ENCODE data around the gene NEAT1.

DNA sequence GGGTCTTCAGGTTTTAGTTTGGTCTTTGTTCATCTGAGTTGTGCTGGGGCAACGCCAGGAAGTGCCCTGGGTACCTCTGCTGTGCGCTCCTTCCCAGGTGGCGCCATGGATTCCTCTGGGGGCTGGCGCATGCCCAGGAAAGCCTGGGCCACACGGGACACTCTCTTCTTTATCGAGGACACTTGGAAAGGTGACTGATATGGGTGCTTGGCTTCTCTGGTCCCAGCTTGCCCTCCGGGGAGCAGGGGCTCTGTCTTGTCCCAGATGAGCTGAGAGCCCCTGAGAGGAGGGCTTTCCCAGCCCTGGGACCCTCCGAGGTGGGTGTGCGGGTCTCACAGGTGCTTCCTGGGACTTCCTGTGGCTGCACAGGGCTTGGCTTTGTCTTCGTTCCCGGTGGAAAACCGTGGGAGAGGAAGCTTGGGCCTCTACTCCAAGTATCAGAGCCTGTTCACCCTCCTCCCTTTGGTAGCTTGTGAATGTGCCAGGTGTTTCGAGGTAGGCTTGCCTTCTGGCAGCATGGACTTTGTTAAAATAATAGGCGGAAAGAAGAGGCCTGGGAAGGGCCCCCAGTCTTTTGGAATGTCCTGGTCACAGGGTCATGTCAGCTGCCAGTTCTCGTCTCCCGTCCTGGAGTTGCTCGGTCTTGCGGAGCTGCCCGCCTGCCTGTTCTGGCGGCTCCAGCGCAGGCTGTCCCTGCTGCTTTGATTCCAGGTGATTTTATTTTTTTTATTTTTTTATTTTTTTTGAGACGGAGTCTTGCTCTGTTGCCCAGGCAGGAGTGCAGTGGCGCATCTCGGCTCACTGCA is 10.1 kb upstream of the NEAT1 start:
- no peak for TF ChIP-seq POLR2A (IDR thresholded peaks at IDR 0.05)
- TF ChIP-seq, protein P1, sequence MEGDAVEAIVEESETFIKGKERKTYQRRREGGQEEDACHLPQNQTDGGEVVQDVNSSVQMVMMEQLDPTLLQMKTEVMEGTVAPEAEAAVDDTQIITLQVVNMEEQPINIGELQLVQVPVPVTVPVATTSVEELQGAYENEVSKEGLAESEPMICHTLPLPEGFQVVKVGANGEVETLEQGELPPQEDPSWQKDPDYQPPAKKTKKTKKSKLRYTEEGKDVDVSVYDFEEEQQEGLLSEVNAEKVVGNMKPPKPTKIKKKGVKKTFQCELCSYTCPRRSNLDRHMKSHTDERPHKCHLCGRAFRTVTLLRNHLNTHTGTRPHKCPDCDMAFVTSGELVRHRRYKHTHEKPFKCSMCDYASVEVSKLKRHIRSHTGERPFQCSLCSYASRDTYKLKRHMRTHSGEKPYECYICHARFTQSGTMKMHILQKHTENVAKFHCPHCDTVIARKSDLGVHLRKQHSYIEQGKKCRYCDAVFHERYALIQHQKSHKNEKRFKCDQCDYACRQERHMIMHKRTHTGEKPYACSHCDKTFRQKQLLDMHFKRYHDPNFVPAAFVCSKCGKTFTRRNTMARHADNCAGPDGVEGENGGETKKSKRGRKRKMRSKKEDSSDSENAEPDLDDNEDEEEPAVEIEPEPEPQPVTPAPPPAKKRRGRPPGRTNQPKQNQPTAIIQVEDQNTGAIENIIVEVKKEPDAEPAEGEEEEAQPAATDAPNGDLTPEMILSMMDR (IDR thresholded peaks at IDR 0.05): no peak
